H7 (cell line): Measurements from ENCODE around the gene CHRD. TPM values are rescaled to one million over a fixed set of nuclear protein-coding genes. Genes with fewer than 3 reads are reported as not detected.

ENCODE experiments used
- DNase-seq: peaks from one replicate; pipeline ENCODE4 v3.0.0; 2012
- H3K27me3 ChIP-seq: 2 replicates; pipeline ENCODE4 v1.6.0; 2011; ENCODE audit warnings: mild to moderate bottlenecking, low read length; ENCODE audit not compliant: control insufficient read depth, insufficient read depth
- H3K36me3 ChIP-seq: replicated peaks from 2 replicates; pipeline ENCODE4 v1.5.1; 2011; ENCODE audit warnings: low read length; ENCODE audit not compliant: control insufficient read depth, insufficient read depth
- H3K4me3 ChIP-seq: 2 replicates; pipeline ENCODE4 v1.5.1; 2011; ENCODE audit warnings: low read depth, mild to moderate bottlenecking, control low read depth, low read length, moderate library complexity; ENCODE audit not compliant: insufficient read depth
- total RNA-seq: library from RNA; depleted of rRNA; stranded (reverse); fragments of >200 nt; shearing (Covaris generic); gene quantifications from 2 replicates; pipeline ENCODE4 v1.2.3, GENCODE V29; 2014

The CHRD gene
- total RNA-seq, 1 experiment from 2014 or later, result 10.5 TPM

DNA sequence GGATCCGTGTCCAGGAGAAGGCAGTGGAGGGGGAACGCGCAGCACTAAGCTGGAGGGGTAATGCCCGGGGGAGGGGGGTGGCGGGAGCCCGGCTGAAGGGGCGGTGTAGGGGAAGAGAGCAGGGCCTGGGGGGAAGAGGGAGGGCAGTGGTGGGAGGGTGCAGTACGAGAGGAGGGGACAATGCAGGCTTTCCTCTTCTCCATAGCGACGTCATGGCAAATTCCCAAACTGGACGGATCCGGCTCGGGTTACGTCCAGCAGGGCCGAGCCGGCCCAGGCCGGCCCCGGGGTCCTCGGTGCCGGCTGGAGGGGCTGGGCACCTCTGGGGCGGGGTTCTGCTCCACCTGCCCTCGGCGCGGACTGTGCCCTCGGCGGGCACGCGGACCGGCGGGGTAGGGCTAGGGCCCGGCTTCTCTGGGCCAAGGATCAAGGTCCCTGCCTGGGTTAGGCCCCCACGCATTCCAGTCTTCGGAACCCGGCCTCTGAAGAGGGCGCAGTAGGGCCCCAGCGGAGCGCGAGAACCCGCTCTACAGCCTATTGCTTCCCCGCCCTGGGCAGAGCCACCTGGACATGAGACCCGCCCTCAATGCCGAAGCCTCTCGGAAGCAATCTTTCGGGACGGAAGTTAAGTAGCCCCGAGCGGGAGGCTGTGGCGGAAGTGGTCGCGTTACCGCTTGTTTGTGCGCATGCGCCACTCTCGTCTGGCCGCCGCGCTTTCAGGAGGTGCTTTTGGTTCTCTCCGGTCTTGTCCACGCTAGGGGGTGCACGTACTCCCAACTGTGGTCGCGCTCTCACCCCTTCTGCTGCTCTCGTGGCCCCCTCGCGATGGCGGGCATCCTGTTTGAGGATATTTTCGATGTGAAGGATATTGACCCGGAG is 16.9 kb upstream of the CHRD start:
- Histone ChIP-seq H3K4me3 (peak overlapping the region; percentile 83), H3K36me3 (peaks cover 15% of the 10 kb centered on the region), H3K27me3 (peaks cover 7% of the 10 kb centered on the region)
- DNase-seq, result peak; percentile 97

DNA sequence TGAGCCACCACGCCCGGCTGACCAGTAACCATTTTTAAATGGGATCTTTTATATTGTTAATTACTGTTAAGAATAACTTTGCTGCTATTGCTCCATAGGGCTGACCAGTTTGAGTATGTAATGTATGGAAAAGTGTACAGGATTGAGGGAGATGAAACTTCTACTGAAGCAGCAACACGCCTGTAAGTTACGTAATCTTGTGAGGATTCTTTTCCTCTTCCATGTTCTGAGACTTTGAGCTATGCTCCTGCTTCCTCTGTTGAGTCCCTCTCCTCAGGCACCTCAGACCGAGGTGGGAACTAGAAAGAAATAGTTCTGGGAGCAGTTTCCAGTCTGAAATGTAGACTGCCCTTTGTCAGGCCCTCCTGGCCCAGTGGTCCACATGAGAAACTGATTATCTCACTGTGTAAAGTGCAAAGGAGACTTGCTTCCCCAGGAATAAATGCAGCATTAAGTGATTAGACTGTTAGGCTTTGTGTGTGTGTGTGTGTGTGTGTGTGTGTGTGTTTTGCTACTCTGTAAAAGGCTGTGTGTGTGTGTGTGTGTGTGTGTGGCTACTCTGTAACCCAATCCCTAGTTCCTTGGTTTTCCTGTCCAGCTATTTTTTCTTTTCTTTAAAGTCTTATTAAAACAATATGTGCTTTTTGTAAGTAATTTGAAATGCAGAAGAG is 13.1 kb upstream of the CHRD start:
- H3K27me3 ChIP-seq, result no peaks in the 10 kb centered on the region
- peaks cover 16% of the 10 kb centered on the region for H3K36me3 ChIP-seq
- H3K4me3 ChIP-seq, result no peak overlapping the region
- no peak for DNase-seq

DNA sequence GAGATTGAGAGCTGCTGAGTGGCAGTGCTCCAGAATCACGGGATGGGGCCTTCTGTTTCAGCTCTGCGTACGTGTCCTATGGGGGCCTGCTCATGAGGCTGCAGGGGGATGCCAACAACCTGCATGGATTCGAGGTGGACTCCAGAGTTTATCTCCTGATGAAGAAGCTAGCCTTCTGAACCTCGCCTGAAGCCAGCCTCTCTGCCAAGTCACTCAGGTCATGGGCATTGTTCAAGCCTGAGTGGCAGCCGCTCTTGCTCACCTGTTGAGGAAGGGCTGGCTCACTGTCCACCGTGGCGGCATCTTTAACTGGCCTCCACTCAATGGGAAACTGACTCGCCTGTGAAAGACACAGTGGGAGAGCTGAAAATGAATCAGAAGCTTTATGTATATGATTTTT is 11.7 kb upstream of the CHRD start:
- Histone ChIP-seq H3K4me3 (no peak overlapping the region), H3K36me3 (peaks cover 16% of the 10 kb centered on the region), H3K27me3 (no peaks in the 10 kb centered on the region)
- no peak for DNase-seq

DNA sequence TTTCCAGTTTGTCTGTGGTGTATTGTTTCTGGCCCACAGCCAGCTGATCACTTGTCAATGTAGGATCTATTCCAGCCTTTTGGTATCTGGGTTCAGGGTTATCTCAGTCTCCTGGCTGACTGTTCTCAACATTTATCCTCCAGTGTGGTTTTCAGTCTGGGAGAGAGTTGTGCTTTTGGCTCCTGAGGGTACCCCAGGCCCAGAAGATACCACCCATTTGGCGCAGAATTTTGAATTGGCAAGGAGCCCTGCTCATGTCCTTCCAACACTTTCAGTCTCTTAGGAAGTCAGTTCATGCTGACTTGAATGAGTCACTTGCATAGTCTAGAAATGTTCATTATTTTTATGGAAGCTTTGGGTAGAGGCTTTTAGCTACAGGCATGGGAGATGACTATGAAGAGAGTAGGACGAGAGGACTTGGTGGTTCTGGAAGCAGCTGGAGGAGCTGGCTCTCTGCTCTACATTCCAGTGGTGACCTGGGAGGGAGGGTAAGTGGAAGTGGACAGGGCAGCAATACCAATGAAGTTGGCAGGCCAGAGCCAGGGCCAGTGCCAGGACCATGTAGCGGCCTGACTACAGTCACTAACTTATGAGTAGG is 11.2 kb upstream of the CHRD start:
- no peaks in the 10 kb centered on the region for H3K27me3 ChIP-seq
- DNase-seq, result no peak

DNA sequence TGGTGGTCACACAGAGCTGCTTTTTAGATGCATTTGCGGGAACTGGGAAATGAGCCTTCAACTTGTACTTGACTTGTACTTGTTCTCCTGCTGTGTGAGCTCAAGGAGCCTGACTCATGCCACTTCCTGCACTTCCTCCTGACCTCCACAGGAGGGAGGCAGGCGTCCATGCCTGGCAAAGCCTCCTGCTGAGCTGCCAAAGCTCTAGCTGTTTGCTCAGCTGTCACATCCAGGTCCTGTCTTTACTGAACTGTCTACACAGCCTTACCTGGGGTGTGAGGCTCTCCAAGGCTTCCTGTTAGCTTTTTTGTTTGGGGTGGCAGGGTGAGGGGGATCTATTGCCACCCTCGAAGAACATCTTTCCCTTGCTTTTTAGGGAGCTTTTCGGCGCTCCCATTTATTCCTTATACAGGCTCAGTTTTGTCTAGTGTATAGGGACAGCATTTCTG is 8.3 kb upstream of the CHRD start:
- Histone ChIP-seq H3K36me3 (peaks cover 8% of the 10 kb centered on the region), H3K27me3 (no peaks in the 10 kb centered on the region; the same call in 1 of the 2 replicates), H3K4me3 (no peak overlapping the region)
- DNase-seq, result peak; percentile 90

More for the DNA sequence above, 11.2 kb upstream of the CHRD start:
- H3K36me3 ChIP-seq, result peaks cover 16% of the 10 kb centered on the region
- H3K4me3 ChIP-seq, result no peak overlapping the region

GRCh38 chr3:184372296-184372821 is 7.5 kb upstream of the CHRD start:
- H3K36me3 ChIP-seq, result peaks cover 4% of the 10 kb centered on the region
- no peak for DNase-seq
- no peaks in the 10 kb centered on the region; the same call in 1 of the 2 replicates for H3K27me3 ChIP-seq
- no peak overlapping the region for H3K4me3 ChIP-seq

GRCh38 chr3:184372911-184373310 is 6.9 kb upstream of the CHRD start:
- DNase-seq, result no peak
- H3K4me3 ChIP-seq, result no peak overlapping the region
- no peaks in the 10 kb centered on the region; the same call in 1 of the 2 replicates for H3K27me3 ChIP-seq
- peaks cover 4% of the 10 kb centered on the region for H3K36me3 ChIP-seq

DNA sequence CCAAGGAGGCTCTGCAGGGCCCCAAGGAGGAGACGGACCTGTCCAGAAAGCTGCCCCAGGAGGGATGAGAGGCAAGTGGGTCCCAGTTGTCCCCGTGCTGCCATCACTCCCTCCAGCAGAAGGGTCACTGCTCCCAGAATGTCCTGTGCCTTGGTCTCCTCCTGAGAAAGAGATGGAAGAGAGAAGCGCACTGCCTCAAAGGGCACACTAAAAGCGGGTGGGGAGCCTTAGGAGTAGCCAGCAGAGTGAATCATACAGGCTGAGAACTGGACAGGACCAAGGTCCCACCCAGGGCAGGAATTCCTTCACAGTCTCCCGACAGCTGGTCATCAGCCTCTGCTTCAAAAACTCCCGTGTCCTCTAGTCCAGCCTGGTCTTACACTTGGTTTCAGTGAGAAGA is 6.4 kb upstream of the CHRD start:
- no peak for DNase-seq
- peaks cover 3% of the 10 kb centered on the region; the same call in 1 of the 2 replicates for H3K27me3 ChIP-seq
- H3K36me3 ChIP-seq, result peaks cover 2% of the 10 kb centered on the region
- no peak overlapping the region for H3K4me3 ChIP-seq

GRCh38 chr3:184375747-184376461 is 4.0 kb upstream of the CHRD start:
- Histone ChIP-seq H3K4me3 (no peak overlapping the region), H3K36me3 (no peaks in the 10 kb centered on the region), H3K27me3 (peaks cover 19% of the 10 kb centered on the region)
- DNase-seq, result peak; percentile 37

DNA sequence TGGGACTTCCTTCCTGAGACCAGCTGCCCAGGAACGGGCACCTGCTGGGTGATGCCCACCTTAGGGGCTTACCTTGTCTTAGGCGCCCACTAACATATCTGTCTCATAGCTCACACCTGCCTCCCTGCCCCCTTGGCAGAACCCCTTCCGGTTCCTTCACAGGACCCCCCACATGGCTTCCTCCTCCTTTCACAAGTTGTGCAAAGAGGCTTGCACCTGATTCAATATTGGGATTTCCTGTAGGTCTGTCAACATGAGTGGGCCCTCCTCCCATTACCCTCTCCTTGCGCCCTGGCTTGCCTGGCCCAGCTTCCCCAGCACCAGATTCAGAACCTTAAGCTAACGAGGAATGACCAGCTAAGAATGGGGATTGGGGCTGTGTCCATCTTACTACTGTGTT is 2.5 kb upstream of the CHRD start:
- H3K36me3 ChIP-seq, result no peaks in the 10 kb centered on the region
- no peak overlapping the region for H3K4me3 ChIP-seq
- no peak for DNase-seq
- H3K27me3 ChIP-seq, result peaks cover 34% of the 10 kb centered on the region

DNA sequence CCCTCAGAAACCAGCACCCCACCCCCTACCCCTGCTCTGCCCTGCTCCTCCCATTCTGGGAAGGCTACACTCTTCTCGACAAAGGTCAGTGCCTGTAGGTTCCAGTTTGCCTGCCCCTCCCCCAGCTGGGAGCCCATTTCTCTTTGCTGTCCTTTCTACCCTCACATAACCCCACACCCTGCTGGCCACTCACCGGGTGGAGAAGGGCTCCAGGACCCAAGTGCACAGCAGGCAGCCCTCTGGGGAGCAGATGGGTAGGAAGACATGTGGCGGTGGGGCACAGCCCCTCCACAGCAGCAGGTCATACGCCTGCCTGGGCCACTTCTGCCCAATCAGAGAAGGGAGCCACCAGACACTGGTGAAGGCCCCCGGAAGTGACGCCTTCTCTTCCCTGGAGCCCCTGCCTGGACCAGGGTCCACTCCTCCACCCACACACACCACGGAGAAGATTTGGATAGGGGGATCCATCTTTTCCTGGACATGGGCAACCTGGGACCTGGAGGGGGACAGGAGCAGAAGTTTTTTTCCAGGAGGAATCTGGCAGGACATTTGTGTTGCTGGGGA is 1.9 kb upstream of the CHRD start, which contains the start of gene THPO:
Gene THPO (minus strand): TSS at position 326 of the 564 bp plus-strand sequence. CDS start 1,948 bp downstream, outside the sequence.
- H3K27me3 ChIP-seq, result peaks cover 40% of the 10 kb centered on the region
- no peak within 1 kb of the TSS for H3K4me3 ChIP-seq
- peak; percentile 81 for DNase-seq
- H3K36me3 ChIP-seq, result no peaks in the 10 kb centered on the region

GRCh38 chr3:184378651-184379357 is 1.1 kb upstream of the CHRD start:
- Histone ChIP-seq H3K27me3 (peaks cover 45% of the 10 kb centered on the region), H3K4me3 (peak overlapping the region; percentile 44; the same call in 1 of the 2 replicates), H3K36me3 (no peaks in the 10 kb centered on the region)
- peak; percentile 39 for DNase-seq

DNA sequence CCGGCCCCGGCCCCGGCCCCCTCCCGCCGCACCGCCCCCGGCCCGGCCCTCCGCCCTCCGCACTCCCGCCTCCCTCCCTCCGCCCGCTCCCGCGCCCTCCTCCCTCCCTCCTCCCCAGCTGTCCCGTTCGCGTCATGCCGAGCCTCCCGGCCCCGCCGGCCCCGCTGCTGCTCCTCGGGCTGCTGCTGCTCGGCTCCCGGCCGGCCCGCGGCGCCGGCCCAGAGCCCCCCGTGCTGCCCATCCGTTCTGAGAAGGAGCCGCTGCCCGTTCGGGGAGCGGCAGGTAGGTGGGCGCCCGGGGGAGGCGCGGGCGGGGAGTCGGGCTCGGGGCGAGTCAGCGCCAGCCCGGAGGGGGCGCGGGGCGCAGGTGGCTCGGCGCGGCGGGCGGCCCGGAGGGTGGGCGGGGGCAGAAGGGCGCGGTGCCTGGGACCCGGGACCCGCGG is 352 bp downstream of the CHRD start:
- Histone ChIP-seq H3K36me3 (no peaks in the 10 kb centered on the region), H3K27me3 (peaks cover 45% of the 10 kb centered on the region), H3K4me3 (peak overlapping the region; percentile 43)
- peak; percentile 97 for DNase-seq
